Naive B cell (primary cell): Measurements from ENCODE around the gene ZMYND11. TPM values are rescaled to one million over a fixed set of nuclear protein-coding genes. Genes with fewer than 3 reads are reported as not detected.
A peak's percentile ranks its signal among the peaks of the same experiment; 100 is the strongest.
"Not testable (repeated sequence)": the region's sequence is repeated elsewhere in the genome, so short reads cannot be mapped to it uniquely, and the experiment has no call there.

ENCODE experiments used
- ATAC-seq, 2 donors: fragments of 150-1000 bp; cut with Tn5 transposase; 2 replicates each; pipeline ENCODE4 v1.10.0; 2021; ENCODE audit warnings: low read depth in 2 of 2, mild to moderate bottlenecking in 2 of 2, moderate library complexity in 2 of 2
- DNase-seq: peaks from one replicate; pipeline ENCODE4 v3.0.0; 2022
- H3K27ac Mint-ChIP-seq, 6 donors: one replicate each; pipeline ENCODE4 v1.8.0; 2020 to 2022; ENCODE audit warnings: mild to moderate bottlenecking in 6 of 6, mixed read lengths in 6 of 6, moderate library complexity in 5 of 6, inconsistent platforms in 2 of 6
- H3K27me3 Mint-ChIP-seq, 3 donors: one replicate each; pipeline ENCODE4 v1.8.0; 2021 to 2022; ENCODE audit warnings: mixed read lengths in 3 of 3, mild to moderate bottlenecking in 1 of 3
- H3K36me3 Mint-ChIP-seq, 2 donors: one replicate each; pipeline ENCODE4 v1.8.0; 2020 to 2022; ENCODE audit warnings: mixed read lengths in 2 of 2, inconsistent platforms in 1 of 2, mild to moderate bottlenecking in 1 of 2
- H3K4me1 Mint-ChIP-seq, 3 donors: one replicate each; pipeline ENCODE4 v1.8.0; 2020 to 2022; ENCODE audit warnings: mixed read lengths in 3 of 3, inconsistent platforms in 1 of 3, mild to moderate bottlenecking in 1 of 3, moderate library complexity in 1 of 3
- H3K4me3 Mint-ChIP-seq, 8 donors: one replicate each; pipeline ENCODE4 v1.8.0; 2020 to 2022; ENCODE audit warnings: mild to moderate bottlenecking in 8 of 8, mixed read lengths in 8 of 8, moderate library complexity in 8 of 8, inconsistent platforms in 2 of 8
- H3K9me3 Mint-ChIP-seq, 7 donors: one replicate each; pipeline ENCODE4 v1.8.0; 2020 to 2022; ENCODE audit warnings: mixed read lengths in 7 of 7, mild to moderate bottlenecking in 5 of 7, inconsistent platforms in 2 of 7, moderate library complexity in 1 of 7
- polyA plus RNA-seq, 6 donors: library from polyadenylated mRNA; unstranded; fragments of 300-500 nt; fragmentation: Illumina TruSeq; gene quantifications; one replicate each; pipeline ENCODE4 v1.2.3, GENCODE V29; 2021; ENCODE audit warnings: low read depth in 6 of 6

ZMYND11 gene
- polyA plus RNA-seq, 6 donors from 2014 or later, result 10.5 to 25.6 (median 20.7) TPM

- Mint-ChIP-seq H3K4me3 (no peak overlapping the region), H3K4me1 (peaks cover 6 to 11% (median 9%) of the 10 kb centered on the region in 3 donors), H3K27me3 (peaks cover 0 to 5% (median 0%) of the 10 kb centered on the region in 3 donors), H3K36me3 (peaks cover 0 to 17% of the 10 kb centered on the region in 2 donors), H3K9me3 (peaks cover 0 to 6% (median 0%) of the 10 kb centered on the region in 7 donors), H3K27ac (peak overlapping the region in 2 of 6 donors; percentile 42 to 66)
- ATAC-seq, result no peak
- no peak for DNase-seq
These were observed 153.3 kb downstream of the ZMYND11 start for GRCh38 chr10:288316-289200.

- Mint-ChIP-seq H3K36me3 (peaks cover 0 to 8% of the 10 kb centered on the region in 2 donors), H3K4me3 (peak overlapping the region in 1 of 8 donors; percentile 21), H3K9me3 (peaks cover 0 to 6% (median 0%) of the 10 kb centered on the region in 7 donors), H3K27me3 (peaks cover 0 to 12% (median 0%) of the 10 kb centered on the region in 3 donors), H3K27ac (no peak overlapping the region), H3K4me1 (peaks cover 13 to 17% (median 13%) of the 10 kb centered on the region in 3 donors)
- DNase-seq, result no peak
- ATAC-seq, result no peak
These were observed 154.3 kb downstream of the ZMYND11 start for GRCh38 chr10:289581-289980.

- H3K27me3 Mint-ChIP-seq, result peaks cover 0 to 12% (median 0%) of the 10 kb centered on the region in 3 donors
- peaks cover 10 to 20% (median 13%) of the 10 kb centered on the region in 3 donors for H3K4me1 Mint-ChIP-seq
- no peak overlapping the region for H3K4me3 Mint-ChIP-seq
These were observed 154.9 kb downstream of the ZMYND11 start for GRCh38 chr10:290026-290725.

GRCh38 chr10:293636-294035 lies 158.4 kb downstream of the ZMYND11 start:
- ATAC-seq (no peak), DNase-seq (no peak)
- peaks cover 0 to 2% (median 2%) of the 10 kb centered on the region in 7 donors for H3K9me3 Mint-ChIP-seq
- peaks cover 17 to 21% (median 21%) of the 10 kb centered on the region in 3 donors for H3K4me1 Mint-ChIP-seq
- H3K4me3 Mint-ChIP-seq, result no peak overlapping the region
- peaks cover 0 to 12% (median 0%) of the 10 kb centered on the region in 3 donors for H3K27me3 Mint-ChIP-seq
- peak overlapping the region in 1 of 6 donors; percentile 28 for H3K27ac Mint-ChIP-seq
- peaks cover 7 to 12% of the 10 kb centered on the region in 2 donors for H3K36me3 Mint-ChIP-seq

More at GRCh38 chr10:290026-290725, 154.9 kb downstream of the ZMYND11 start:
- ATAC-seq (no peak), DNase-seq (no peak)
- H3K9me3 Mint-ChIP-seq, result peaks cover 0 to 6% (median 0%) of the 10 kb centered on the region in 7 donors
- H3K27ac Mint-ChIP-seq, result peak overlapping the region in 2 of 6 donors; percentile 21 to 80
- H3K36me3 Mint-ChIP-seq, result peaks cover 0 to 12% of the 10 kb centered on the region in 2 donors

GRCh38 chr10:297567-297966 lies 162.3 kb downstream of the ZMYND11 start:
- Mint-ChIP-seq H3K4me1 (peaks cover 35 to 48% (median 41%) of the 10 kb centered on the region in 3 donors), H3K9me3 (peaks cover 0 to 5% (median 2%) of the 10 kb centered on the region in 7 donors), H3K4me3 (no peak overlapping the region), H3K27me3 (peaks cover 0 to 8% (median 0%) of the 10 kb centered on the region in 3 donors), H3K27ac (peak overlapping the region in 3 of 6 donors; percentile 1 to 46 (median 6)), H3K36me3 (peaks cover 7 to 12% of the 10 kb centered on the region in 2 donors)
- ATAC-seq (no peak), DNase-seq (no peak)

- Mint-ChIP-seq H3K27ac (peak overlapping the region in 3 of 6 donors; percentile 6 to 34 (median 21)), H3K4me3 (no peak overlapping the region), H3K27me3 (peaks cover 0 to 8% (median 0%) of the 10 kb centered on the region in 3 donors), H3K36me3 (peaks cover 7 to 12% of the 10 kb centered on the region in 2 donors), H3K4me1 (peaks cover 35 to 48% (median 41%) of the 10 kb centered on the region in 3 donors), H3K9me3 (peaks cover 0 to 5% (median 0%) of the 10 kb centered on the region in 7 donors)
- DNase-seq (no peak), ATAC-seq (no peak)
These were observed 162.8 kb downstream of the ZMYND11 start for GRCh38 chr10:298033-298432.

- no peaks in the 10 kb centered on the region for H3K27me3 Mint-ChIP-seq
- H3K4me1 Mint-ChIP-seq, result peaks cover 31 to 44% (median 35%) of the 10 kb centered on the region in 3 donors
- peaks cover 7 to 12% of the 10 kb centered on the region in 2 donors for H3K36me3 Mint-ChIP-seq
- DNase-seq, result no peak
- peaks cover 0 to 5% (median 0%) of the 10 kb centered on the region in 7 donors for H3K9me3 Mint-ChIP-seq
- peak overlapping the region; percentile 59 to 90 (median 82) for H3K4me3 Mint-ChIP-seq
- H3K27ac Mint-ChIP-seq, result peak overlapping the region in 5 of 6 donors; percentile 44 to 93 (median 81)
- peak; percentile 14 to 48 for ATAC-seq
These were observed 164.3 kb downstream of the ZMYND11 start for GRCh38 chr10:299512-299911.

- peaks cover 34 to 48% (median 36%) of the 10 kb centered on the region in 3 donors for H3K4me1 Mint-ChIP-seq
- ATAC-seq, result peak; percentile 85 to 86
- DNase-seq, result peak; percentile 20
- H3K27me3 Mint-ChIP-seq, result no peaks in the 10 kb centered on the region
- peak overlapping the region; percentile 44 to 93 (median 84) for H3K27ac Mint-ChIP-seq
- H3K9me3 Mint-ChIP-seq, result peaks cover 0 to 5% (median 0%) of the 10 kb centered on the region in 7 donors
- peak overlapping the region; percentile 59 to 90 (median 82) for H3K4me3 Mint-ChIP-seq
- H3K36me3 Mint-ChIP-seq, result peaks cover 7 to 8% of the 10 kb centered on the region in 2 donors
These were observed 164.7 kb downstream of the ZMYND11 start for GRCh38 chr10:299969-300368.

- Mint-ChIP-seq H3K4me1 (peaks cover 41 to 54% (median 42%) of the 10 kb centered on the region in 3 donors), H3K27ac (peak overlapping the region in 3 of 6 donors; percentile 30 to 91 (median 88)), H3K4me3 (peak overlapping the region in 3 of 8 donors; percentile 60 to 83 (median 66))
- not testable (repeated sequence) for H3K36me3 Mint-ChIP-seq, H3K27me3 Mint-ChIP-seq, DNase-seq, ATAC-seq, H3K9me3 Mint-ChIP-seq
These were observed 165.3 kb downstream of the ZMYND11 start for GRCh38 chr10:300580-300979.

- Mint-ChIP-seq H3K27ac (peak overlapping the region in 3 of 6 donors; percentile 73 to 91 (median 87)), H3K4me1 (peaks cover 48 to 64% (median 51%) of the 10 kb centered on the region in 3 donors), H3K4me3 (no peak overlapping the region), H3K27me3 (no peaks in the 10 kb centered on the region), H3K36me3 (peaks cover 7 to 8% of the 10 kb centered on the region in 2 donors), H3K9me3 (peaks cover 0 to 5% (median 0%) of the 10 kb centered on the region in 7 donors)
- DNase-seq (no peak), ATAC-seq (no peak)
These were observed 166.3 kb downstream of the ZMYND11 start for GRCh38 chr10:301536-301935.
